Activated CD8-positive, alpha-beta memory T cell treated with anti-CD3 and anti-CD28 coated beads for 1 hour (primary cell): ENCODE measurements around the gene CYP2A6.
"Not testable (repeated sequence)": the region's sequence is repeated elsewhere in the genome, so short reads cannot be mapped to it uniquely, and the experiment has no call there.

Experiments
- DNase-seq, 2 donors: peaks; one replicate each; pipeline ENCODE4 v3.0.0-alpha.2; 2020; ENCODE audit warnings: low read depth in 1 of 2; ENCODE audit errors: extremely low read depth in 1 of 2

CYP2A6 gene

GRCh38 chr19:40819479-40820234 is 30.6 kb downstream of the CYP2A6 start:
- DNase-seq = peak in 1 of 2 donors; percentile 52

- DNase-seq = peak in 1 of 2 donors; percentile 55
These were observed 31.5 kb downstream of the CYP2A6 start for GRCh38 chr19:40818480-40819399.

DNA sequence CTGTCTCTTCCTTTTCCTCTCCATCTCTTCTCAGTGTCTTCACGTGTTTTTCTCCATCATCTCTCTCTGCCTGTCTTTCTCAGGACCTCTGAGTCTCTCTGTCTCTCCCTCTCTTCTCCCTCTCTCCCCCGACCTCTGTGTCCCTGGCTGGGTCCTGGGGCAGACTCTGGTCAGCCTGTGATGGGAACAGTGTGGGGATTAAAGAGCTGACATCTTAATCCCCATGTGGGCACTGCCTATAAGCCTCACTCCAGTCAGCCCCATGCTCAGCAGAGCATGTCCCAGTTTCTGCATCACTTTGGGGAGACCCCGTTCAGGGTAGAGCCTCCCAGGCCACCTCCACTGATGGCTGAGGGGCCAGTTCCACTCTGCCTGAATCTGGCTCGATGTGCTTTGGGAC is 35.0 kb downstream of the CYP2A6 start:
- no peak for DNase-seq

DNA sequence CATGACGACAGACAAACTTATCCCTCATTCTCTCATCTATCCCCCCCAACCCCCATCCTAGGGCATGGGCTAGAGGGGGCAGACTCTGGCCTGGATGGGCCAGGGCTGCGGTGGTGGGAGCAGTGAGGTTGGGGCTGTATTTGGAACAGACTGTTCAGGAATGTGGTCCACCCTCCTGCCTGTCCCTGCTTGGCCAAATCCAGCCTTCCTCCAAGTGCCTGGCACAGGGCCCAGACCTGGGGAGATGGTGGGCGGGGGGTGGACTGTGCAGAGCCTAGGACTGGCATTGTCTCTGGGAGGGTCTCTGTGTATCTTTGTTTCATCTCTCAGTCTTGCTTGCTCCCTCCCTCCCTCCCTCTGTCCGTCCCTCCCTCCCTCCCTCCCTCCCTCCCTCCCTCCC is 37.1 kb downstream of the CYP2A6 start:
- DNase-seq = no peak

DNA sequence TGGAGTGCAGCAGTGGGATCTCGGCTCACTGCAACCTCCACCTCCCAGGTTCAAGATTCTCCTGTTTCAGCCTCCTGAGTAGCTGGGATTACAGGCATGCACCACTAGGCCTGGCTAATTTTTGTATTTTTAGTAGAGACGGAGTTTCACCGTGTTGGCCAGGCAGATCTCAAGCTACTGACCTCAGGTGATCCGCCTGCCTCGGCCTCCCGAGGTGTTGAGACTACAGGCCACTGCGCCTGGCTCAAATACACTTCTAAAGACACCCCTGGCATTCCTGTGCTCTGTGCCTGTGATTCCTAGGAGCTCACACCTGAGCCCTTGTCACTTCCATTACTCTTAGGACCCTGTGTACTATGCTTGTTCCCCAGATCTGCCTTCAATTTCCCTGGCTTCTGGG is 37.7 kb downstream of the CYP2A6 start:
- DNase-seq = not testable (repeated sequence)

DNA sequence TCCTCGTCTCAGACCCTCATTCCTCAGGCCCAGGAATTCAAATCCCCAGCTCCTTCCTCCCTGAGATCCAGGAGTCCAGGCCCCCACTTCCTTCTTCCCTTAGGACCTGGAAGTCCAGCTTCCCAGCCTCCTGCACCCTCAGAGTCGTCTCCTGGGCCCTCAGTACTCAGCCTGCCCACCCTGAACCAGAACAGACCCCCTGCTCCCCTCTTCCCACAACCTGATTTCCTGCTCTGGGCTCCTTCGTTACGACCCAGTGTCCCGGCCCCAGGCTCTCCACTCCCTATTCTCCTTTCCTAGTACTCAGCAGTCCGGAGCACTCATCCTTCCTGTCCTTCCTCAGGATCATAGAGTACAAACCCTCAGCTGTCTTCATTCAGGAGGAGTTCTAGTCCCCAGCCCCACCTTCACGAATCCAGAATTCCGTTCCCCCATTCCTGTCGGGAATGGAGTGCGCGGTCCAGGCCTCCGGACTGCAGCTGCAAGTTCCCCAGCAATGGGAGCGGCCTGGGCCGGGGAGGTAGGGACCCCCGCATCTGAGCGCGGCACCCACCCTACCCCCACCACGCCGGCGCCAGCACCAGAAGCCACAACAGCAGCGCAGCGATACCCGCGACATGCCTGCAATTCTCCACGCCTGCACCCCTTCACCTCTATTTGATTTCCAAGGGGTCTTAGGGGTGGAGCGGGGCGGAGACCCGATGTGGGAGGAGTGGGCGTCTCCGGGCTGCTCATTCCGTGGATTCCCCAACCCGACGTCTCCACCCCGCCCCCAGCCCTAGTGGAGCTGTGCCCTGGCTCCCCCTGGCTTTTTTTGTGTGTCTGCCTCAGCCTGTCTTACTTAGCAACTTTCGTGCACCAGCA is 38.5 kb downstream of the CYP2A6 start:
- no peak for DNase-seq

DNA sequence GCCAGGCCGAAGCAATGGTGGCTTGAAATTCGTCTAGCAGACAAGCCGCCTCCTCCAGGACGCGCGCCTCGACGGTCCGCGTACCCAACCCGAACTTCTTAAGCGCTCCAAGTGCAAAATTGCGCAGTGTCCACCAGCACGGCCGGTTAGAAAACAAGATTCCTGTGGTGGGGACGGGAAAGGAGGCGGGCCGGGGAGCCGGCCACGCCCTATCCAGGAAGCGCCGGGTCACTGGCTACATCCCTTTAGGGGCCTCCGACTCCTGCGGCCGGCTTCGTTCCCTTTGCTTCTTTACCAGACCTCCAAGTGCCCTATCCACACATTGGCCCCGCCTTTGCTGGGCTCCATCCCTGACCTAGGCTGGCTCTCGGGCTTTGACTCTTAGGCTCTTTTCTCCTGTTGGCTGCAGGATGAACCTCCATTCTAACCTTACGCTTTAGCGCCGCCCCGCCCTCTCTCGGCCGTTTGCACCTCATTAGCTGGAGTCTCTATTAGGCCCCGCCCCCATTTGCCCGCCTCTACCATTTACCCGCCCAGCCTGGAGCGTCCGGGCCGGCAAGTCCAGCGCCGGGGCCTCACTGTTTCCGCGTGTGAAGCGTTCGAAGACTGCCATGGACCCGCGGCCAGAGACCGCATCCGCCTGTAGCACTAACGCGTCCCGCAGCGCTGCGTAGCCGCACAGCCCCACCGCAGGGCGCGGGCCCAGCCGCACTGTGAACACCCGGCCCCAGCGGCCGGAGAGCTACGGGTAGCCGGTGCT is 39.4 kb downstream of the CYP2A6 start:
- not testable (repeated sequence) for DNase-seq

- DNase-seq = no peak
These were observed 40.1 kb downstream of the CYP2A6 start for GRCh38 chr19:40810160-40810559.

GRCh38 chr19:40809358-40810086 is 40.7 kb downstream of the CYP2A6 start:
- DNase-seq = no peak

DNA sequence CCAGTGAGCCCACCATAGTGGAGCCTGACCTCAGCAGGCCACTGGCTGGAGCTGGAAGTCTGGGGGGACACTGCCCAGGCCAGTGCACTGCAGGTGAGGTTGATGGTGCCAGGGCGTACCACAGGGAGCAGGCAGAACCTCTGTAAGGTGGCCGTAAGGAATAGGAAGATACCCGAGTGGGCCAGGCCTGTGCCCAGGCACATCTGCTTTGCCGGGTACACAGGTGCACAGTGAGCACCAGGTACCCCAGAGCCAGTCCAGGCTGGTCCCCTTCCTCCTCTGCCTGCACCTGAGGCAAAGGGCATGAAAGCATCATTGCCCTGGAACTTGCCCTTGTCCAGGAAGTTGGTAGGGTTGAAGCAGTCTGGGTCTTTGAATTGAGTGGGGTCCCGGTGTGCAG is 41.8 kb downstream of the CYP2A6 start:
- no peak for DNase-seq

DNA sequence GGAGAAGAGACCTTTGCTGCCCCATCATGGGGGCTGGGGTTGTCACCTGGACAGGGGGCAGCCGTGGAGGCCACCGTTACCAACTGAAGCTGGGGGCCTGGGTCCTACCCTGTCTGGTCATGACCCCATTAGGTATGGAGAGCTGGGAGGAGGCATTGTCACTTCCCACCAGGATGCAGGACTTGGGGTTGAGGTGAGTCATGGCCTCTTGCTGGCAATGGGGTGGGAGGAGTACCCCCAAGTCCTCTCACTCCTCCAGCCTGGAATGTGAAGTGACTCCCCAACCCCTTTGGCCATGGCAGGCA is 42.3 kb downstream of the CYP2A6 start:
- DNase-seq = no peak

GRCh38 chr19:40807147-40808020 is 42.9 kb downstream of the CYP2A6 start:
- no peak for DNase-seq

DNA sequence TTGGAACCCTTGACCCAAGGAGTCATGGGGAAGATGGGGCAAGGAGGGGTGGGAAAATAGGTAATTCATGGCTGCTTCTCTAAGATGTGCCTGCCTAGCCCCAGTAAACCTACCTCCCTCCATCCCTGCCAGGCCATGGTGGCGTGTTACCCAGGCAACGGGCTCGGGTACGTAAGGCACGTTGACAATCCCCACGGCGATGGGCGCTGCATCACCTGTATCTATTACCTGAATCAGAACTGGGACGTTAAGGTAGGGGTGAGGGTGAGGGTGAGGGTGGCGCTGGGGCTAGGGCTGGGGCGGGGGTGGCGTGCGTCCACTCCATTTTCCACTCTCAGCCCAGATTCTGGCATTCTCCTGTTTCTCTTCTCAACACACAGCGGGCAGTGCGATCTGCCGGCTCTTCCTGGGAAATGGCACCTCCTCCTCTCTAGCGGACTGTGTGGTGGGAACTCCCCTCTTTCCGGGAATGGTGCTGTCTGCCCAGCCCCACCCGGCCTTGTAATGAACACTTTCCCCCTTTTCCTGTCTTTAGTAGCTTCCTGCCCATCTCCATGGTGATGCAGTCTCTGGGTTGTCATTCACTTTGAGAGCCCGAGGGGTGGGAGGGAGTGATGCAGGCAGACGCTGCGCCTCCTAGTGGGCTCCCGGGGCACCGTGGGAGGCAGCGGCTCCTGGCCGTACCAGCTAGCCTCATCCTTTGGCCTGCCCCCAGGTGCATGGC is 43.7 kb downstream of the CYP2A6 start:
- DNase-seq = peak; percentile 53 to 60

DNA sequence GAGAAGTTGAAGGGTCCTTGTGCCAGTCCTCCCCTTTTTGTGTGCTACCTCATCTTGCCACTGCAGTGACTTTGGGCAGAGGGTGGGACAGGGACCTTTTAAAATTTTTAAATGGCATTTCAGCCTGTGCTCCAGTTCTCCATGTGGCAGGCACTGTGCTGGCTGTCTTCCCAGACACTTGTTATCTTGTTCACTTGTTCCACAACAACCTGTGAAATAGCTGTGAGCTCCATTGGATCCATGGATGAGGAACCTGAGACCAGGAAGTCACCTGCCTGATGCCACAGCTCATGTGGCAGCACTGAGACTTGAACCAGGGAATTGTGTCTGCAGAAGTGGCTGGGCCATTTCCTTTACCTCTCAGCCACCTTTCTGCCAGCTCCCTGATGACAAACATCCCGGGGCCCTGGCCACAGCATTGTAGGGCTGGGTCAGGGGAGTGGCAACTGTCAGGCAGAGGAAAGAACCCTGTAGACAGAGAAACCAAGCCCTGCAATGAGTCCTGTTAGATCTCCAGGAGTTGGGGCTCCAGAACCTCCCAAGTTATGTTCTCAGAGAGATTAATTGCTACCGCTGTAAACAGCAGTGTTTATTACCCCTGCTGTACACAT is 44.9 kb downstream of the CYP2A6 start:
- no peak for DNase-seq

DNA sequence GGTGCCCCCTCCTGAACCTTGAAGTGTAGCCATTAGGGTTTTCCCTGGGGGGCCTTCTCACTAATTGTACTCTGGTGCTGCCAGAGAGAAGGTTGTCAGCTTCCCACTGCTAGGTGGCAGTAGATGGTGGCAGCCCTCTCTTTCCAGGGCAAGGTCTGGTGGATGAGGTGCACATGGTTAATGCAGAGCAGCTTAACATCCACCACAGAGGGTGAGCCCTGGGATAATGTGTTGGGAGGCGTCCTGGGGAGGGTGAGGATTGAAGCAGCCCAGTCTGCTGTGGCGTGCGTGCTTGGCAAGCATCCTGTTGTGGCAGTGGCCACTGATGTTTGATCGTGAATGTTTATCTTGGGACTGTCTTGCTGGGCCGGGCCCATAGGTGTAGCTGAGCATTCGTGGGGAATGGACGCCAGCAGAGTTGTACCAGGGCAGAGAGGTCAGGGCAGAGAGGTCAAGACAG is 45.4 kb downstream of the CYP2A6 start:
- DNase-seq = no peak

DNA sequence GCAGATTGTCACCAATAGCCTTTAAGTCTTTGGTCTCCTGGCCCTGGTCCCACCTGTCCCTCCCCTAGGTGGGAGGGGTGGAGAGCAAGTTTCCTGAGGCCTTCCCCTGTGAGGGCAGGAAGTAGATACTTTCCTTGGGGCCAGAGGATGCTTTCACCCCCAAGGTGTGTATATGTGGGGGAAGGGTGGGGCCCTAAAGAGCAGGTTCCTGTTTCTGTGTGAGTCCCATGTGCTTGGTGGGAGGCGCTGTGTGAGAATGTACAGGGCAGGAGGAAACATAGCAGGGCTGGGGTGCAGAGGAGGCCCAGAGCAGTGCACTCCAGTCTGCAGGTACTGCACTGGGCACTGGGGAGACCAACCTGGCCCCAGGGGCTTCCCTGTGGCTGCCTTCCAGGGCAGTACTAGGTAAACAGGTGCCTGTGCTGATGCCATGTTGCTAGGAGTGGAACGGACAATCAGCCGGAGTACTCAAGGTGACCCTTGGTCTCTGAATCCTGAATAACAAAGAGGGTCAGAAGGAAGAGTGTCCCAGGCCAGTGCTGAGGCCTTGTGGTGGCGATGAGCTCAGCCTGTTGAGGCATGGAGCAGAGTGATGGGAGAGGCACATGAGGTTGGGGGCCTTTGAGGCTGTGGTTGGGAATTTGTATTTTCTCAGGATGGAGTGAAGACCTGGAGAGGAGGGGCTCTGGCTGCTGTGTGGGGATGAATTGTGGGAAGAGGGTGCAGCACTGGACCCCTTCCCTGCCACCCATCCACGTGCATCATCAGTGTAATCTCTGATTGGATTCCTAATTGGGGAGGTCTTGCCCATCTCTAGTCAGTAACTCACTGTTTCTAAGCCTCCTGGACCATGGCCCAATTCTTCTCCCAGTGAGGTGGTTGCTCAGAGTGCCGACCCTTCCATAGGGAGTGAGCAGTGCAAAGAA is 46.1 kb downstream of the CYP2A6 start:
- peak in 1 of 2 donors; percentile 30 for DNase-seq
